NT2/D1 (cell line): ENCODE data around the gene SORBS1.

Experiments used
- SUZ12 ChIP-seq: IDR thresholded peaks from 2 replicates; pipeline ENCODE4 v1.6.1; 2011; ENCODE audit not compliant: insufficient read length, insufficient read depth; ENCODE audit errors: extremely low read depth
- YY1 ChIP-seq: IDR thresholded peaks from 2 replicates; pipeline ENCODE4 v1.6.1; 2011; ENCODE audit not compliant: insufficient read length, insufficient read depth
- ZNF274 ChIP-seq: IDR thresholded peaks from 2 replicates; pipeline ENCODE4 v1.6.1; 2011; ENCODE audit warnings: mild to moderate bottlenecking, low read depth, low read length

DNA sequence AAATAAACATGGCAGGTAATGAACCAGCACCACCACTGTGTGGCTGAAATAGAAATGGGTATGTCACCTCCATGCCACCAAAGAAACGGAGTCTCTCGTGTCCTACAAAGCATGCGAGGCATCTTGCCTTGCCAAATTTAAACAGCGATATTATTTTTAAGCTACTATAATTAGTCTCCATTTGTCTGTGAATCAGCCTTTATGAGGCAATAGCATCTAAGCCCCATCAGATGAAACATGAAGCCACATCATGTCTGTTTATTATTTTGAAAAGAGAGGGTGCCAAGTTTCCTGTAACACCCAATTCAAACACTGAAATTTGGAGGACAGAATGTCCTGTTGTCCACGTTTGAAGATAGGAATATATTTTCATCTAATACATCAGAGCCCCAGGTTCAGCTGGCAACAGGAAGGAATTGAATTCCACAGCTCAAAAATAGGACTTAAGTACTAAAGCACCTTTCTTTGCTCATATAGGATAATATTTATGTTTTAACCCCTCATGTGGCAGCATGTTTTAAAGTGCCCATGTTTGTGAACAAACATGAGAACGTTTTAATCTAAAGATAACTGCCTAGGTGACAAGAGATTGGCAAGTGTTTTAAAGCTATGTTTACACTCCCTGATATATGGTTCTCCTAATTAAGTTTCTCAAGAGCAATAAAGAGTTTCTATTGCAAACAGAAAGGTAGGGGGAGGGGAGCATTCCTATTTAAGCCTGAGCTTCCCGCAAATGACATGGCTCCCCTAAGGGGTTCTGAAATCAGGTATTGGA, 86.8 kb downstream of the SORBS1 start:
- TF ChIP-seq ZNF274 = no peak
- TF ChIP-seq YY1 = no peak
- no peak for TF ChIP-seq SUZ12
